DND-41 (cell line): ENCODE data around the gene C14orf93.

Experiments
- ATAC-seq: fragments of 200-7000 bp; cut with Tn5 transposase; 3 replicates; pipeline ENCODE4 v1.9.1; 2021; ENCODE audit warnings: low read depth; ENCODE audit not compliant: insufficient read depth
- DNase-seq: peaks from one replicate; pipeline ENCODE4 v3.0.0-alpha.2; 2020
- H2AFZ ChIP-seq: 2 replicates; pipeline ENCODE4 v1.6.0; 2012; ENCODE audit warnings: low read depth, low read length
- H3K27ac ChIP-seq: 2 replicates; pipeline ENCODE4 v1.5.1; 2012; ENCODE audit warnings: low read length, inconsistent platforms
- H3K27me3 ChIP-seq: fragments of 200-600 bp; sonication (generic); 2 replicates; pipeline ENCODE4 v1.6.0; 2012; ENCODE audit warnings: low read length, mild to moderate bottlenecking, inconsistent platforms; ENCODE audit not compliant: insufficient read depth, poor library complexity
- H3K36me3 ChIP-seq: 2 replicates; pipeline ENCODE4 v1.5.1; 2012; ENCODE audit warnings: low read length, inconsistent platforms; ENCODE audit not compliant: insufficient read depth
- H3K4me1 ChIP-seq: 2 replicates; pipeline ENCODE4 v1.5.1; 2012; ENCODE audit warnings: mild to moderate bottlenecking, low read length; ENCODE audit not compliant: insufficient read depth
- H3K4me2 ChIP-seq: 2 replicates; pipeline ENCODE4 v1.6.0; 2012; ENCODE audit warnings: mild to moderate bottlenecking, moderate library complexity, low read length, inconsistent platforms; ENCODE audit not compliant: insufficient read depth
- H3K4me3 ChIP-seq, 2 experiments: fragments of 200-600 bp in 1 of 2; shearing (Covaris generic) in 1 of 2; 2 replicates each; pipeline ENCODE4 v1.5.1; 2012 to 2016; ENCODE audit warnings: inconsistent platforms in 2 of 2, low read length in 2 of 2, mild to moderate bottlenecking in 2 of 2, low read depth in 1 of 2, moderate library complexity in 1 of 2
- H3K79me2 ChIP-seq: 2 replicates; pipeline ENCODE4 v1.6.0; 2012; ENCODE audit warnings: low read length, inconsistent platforms; ENCODE audit not compliant: insufficient read depth
- H3K9ac ChIP-seq: 2 replicates; pipeline ENCODE4 v1.6.0; 2012; ENCODE audit warnings: low read depth, mild to moderate bottlenecking, inconsistent platforms, low read length, moderate library complexity
- H3K9me3 ChIP-seq: 2 replicates; pipeline ENCODE4 v1.5.1; 2012; ENCODE audit warnings: low read length, moderate library complexity, mild to moderate bottlenecking, inconsistent platforms; ENCODE audit not compliant: insufficient read depth, severe bottlenecking
- H4K20me1 ChIP-seq: 2 replicates; pipeline ENCODE4 v1.6.0; 2012; ENCODE audit warnings: low read length; ENCODE audit not compliant: insufficient read depth
- CTCF ChIP-seq: IDR thresholded peaks from 2 replicates; pipeline ENCODE4 v1.5.1; 2012; ENCODE audit warnings: borderline replicate concordance, low read length, moderate library complexity, mild to moderate bottlenecking; ENCODE audit not compliant: poor library complexity, severe bottlenecking; ENCODE audit errors: extremely low read depth
- EZH2 ChIP-seq: IDR thresholded peaks from 3 replicates; pipeline ENCODE4 v1.6.1; 2012; ENCODE audit warnings: borderline replicate concordance, low read depth, mild to moderate bottlenecking, moderate library complexity, low read length, inconsistent platforms; ENCODE audit not compliant: severe bottlenecking

Gene C14orf93

GRCh38 chr14:23033801-23034497 is 24.0 kb upstream of the C14orf93 start:
- no peak for TF ChIP-seq CTCF
- TF ChIP-seq EZH2, result no peak

GRCh38 chr14:23033251-23033727 is 23.3 kb upstream of the C14orf93 start:
- TF ChIP-seq CTCF, result no peak
- TF ChIP-seq EZH2, result no peak
- H3K4me1 ChIP-seq, result peaks cover 48% of the 10 kb centered on the region
- H3K9ac ChIP-seq, result peak overlapping the region; percentile 75
- no peaks in the 10 kb centered on the region for H3K27me3 ChIP-seq
- ATAC-seq (no peak), DNase-seq (no peak)
- H3K36me3 ChIP-seq, result peaks cover 44% of the 10 kb centered on the region
- H3K4me2 ChIP-seq, result peak overlapping the region; percentile 80
- H3K9me3 ChIP-seq, result no peaks in the 10 kb centered on the region
- peaks cover 43% of the 10 kb centered on the region for H3K79me2 ChIP-seq
- H4K20me1 ChIP-seq, result peaks cover 5% of the 10 kb centered on the region; the same call in 1 of the 2 replicates
- H3K27ac ChIP-seq, result peak overlapping the region; percentile 31; the same call in 1 of the 2 replicates
- H3K4me3 ChIP-seq, result peak overlapping the region in 1 of 2 experiments; percentile 83; a peak in 2 of 4 replicates
- H2AFZ ChIP-seq, result no peak overlapping the region

More at GRCh38 chr14:23033801-23034497, 24.0 kb upstream of the C14orf93 start:
- peak overlapping the region; percentile 90 for H3K27ac ChIP-seq
- H2AFZ ChIP-seq, result peak overlapping the region; percentile 72
- peak overlapping the region; percentile 50 to 83 for H3K4me3 ChIP-seq
- peak overlapping the region; percentile 80 for H3K4me2 ChIP-seq
- peak overlapping the region; percentile 75 for H3K9ac ChIP-seq
- H4K20me1 ChIP-seq, result 0 out of 2 replicates have a peak, but pooled peaks cover 2% of the 10 kb centered on the region
- H3K9me3 ChIP-seq, result no peaks in the 10 kb centered on the region
- ATAC-seq, result peak; percentile 17
- DNase-seq, result no peak
- peaks cover 38% of the 10 kb centered on the region for H3K79me2 ChIP-seq
- H3K4me1 ChIP-seq, result peaks cover 45% of the 10 kb centered on the region
- H3K27me3 ChIP-seq, result no peaks in the 10 kb centered on the region
- H3K36me3 ChIP-seq, result peaks cover 38% of the 10 kb centered on the region

GRCh38 chr14:23030936-23031335 is 21.0 kb upstream of the C14orf93 start:
- no peak for ATAC-seq
- H4K20me1 ChIP-seq, result peaks cover 10% of the 10 kb centered on the region; the same call in 1 of the 2 replicates
- peaks cover 47% of the 10 kb centered on the region for H3K4me1 ChIP-seq
- H3K36me3 ChIP-seq, result peaks cover 58% of the 10 kb centered on the region
- H3K4me2 ChIP-seq, result peak overlapping the region; percentile 2; the same call in 1 of the 2 replicates
- DNase-seq, result no peak
- no peak overlapping the region for H2AFZ ChIP-seq
- no peaks in the 10 kb centered on the region for H3K27me3 ChIP-seq
- no peak overlapping the region for H3K4me3 ChIP-seq
- H3K9ac ChIP-seq, result no peak overlapping the region
- TF ChIP-seq CTCF (no peak), EZH2 (no peak)
- H3K27ac ChIP-seq, result no peak overlapping the region
- no peaks in the 10 kb centered on the region for H3K9me3 ChIP-seq
- peaks cover 45% of the 10 kb centered on the region for H3K79me2 ChIP-seq
